Activated T-cell treated with anti-CD3 and anti-CD28 coated beads, Interleukin-2, amount 50 U/mL, for 72 hours (primary cell): ENCODE measurements around the gene EIF2S3B. TPM values are rescaled to one million over a fixed set of nuclear protein-coding genes. Genes with fewer than 3 reads are reported as not detected.
A peak's percentile ranks its signal among the peaks of the same experiment; 100 is the strongest.
"Not testable (repeated sequence)": the region's sequence is repeated elsewhere in the genome, so short reads cannot be mapped to it uniquely, and the experiment has no call there.

Experiments used
- ATAC-seq, 2 donors: fragments of 150-1000 bp; cut with Tn5 transposase; replicated peaks in 1 of 2; 2 replicates each; pipeline ENCODE4 v1.10.0; 2021; ENCODE audit warnings: moderate library complexity in 2 of 2, mild to moderate bottlenecking in 1 of 2
- DNase-seq, 2 donors: peaks; one replicate each; pipeline ENCODE4 v3.0.0; 2021 to 2022; ENCODE audit warnings: mixed read lengths in 1 of 2
- H3K27ac Mint-ChIP-seq: one replicate; pipeline ENCODE4 v1.8.0; 2022; ENCODE audit warnings: mild to moderate bottlenecking, moderate library complexity, mixed read lengths
- H3K27me3 Mint-ChIP-seq: one replicate; pipeline ENCODE4 v1.8.0; 2022; ENCODE audit warnings: low read depth, mixed read lengths
- H3K36me3 Mint-ChIP-seq, 2 donors: one replicate each; pipeline ENCODE4 v1.8.0; 2022; ENCODE audit warnings: mixed read lengths in 2 of 2, mild to moderate bottlenecking in 1 of 2; ENCODE audit not compliant: insufficient read depth in 2 of 2
- H3K4me1 Mint-ChIP-seq: one replicate; pipeline ENCODE4 v1.8.0; 2022; ENCODE audit warnings: low read depth, mixed read lengths
- H3K4me3 Mint-ChIP-seq, 2 donors: one replicate each; pipeline ENCODE4 v1.8.0; 2022; ENCODE audit warnings: mild to moderate bottlenecking in 2 of 2, mixed read lengths in 2 of 2, moderate library complexity in 2 of 2
- H3K9me3 Mint-ChIP-seq, 2 donors: one replicate each; pipeline ENCODE4 v1.8.0; 2022; ENCODE audit warnings: mixed read lengths in 2 of 2
- total RNA-seq, 2 donors: library from RNA; stranded (reverse); gene quantifications; one replicate each; pipeline ENCODE4 v1.2.3, GENCODE V29; 2022

The EIF2S3B gene
- 1 to 10 TPM in 1 of 2 donors, under 1 TPM in 1; 0.63 to 1.2 TPM for total RNA-seq

DNA sequence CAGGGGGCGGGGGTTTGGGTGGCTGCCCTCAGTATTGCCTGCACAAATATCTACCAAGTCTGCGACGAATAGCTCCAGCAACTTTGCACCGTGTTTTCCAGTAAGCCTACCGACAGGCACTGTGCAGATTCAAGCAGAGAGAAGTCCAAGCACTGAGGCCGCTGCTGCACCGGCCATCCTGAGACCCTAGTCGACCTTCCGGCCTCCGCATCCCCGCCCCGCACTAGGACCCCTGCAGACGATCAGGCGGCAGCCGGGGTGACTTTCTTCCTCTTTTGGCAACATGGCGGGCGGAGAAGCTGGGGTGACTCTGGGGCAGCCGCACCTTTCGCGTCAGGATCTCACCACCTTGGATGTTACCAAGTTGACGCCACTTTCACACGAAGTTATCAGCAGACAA is at the start of gene EIF2S3B:
Gene EIF2S3B, plus strand, starts transcription at position 271 of the 400 bp plus-strand sequence. Its CDS starts 13 bp downstream, at position 284.
- H3K36me3 Mint-ChIP-seq = peaks cover 2 to 9% of the 10 kb centered on the region in 2 donors
- DNase-seq (no peak), ATAC-seq (no peak)
- no peak within 1 kb of the TSS for H3K27ac Mint-ChIP-seq
- no peak within 1 kb of the TSS for H3K4me3 Mint-ChIP-seq
- H3K27me3 Mint-ChIP-seq = peaks cover 13% of the 10 kb centered on the region
- peaks cover 0 to 2% of the 10 kb centered on the region in 2 donors for H3K9me3 Mint-ChIP-seq
- peaks cover 18% of the 10 kb centered on the region for H3K4me1 Mint-ChIP-seq

DNA sequence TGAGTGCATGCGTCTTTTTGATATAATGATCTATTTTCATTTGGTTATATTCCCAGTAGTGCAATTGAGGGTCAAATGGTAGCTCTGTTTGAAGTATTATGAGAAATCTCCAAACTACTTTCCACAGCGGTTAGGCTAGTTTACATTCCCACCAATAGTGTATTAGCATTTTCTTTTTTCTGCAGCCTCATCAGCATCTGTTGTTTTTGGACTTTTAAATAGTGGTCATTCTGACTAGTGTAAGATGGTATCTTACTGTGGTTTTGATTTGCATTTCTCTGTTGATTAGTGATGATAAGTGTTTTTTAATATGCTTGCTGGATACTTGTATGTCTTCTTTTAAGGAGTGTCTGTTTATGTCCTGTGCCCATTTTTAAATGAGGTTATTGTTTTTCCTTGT is 48.8 kb upstream of the EIF2S3B start:
- Mint-ChIP-seq H3K4me3 (no peak overlapping the region), H3K4me1 (no peaks in the 10 kb centered on the region), H3K27me3 (peaks cover 3% of the 10 kb centered on the region), H3K36me3 (peaks cover 10 to 18% of the 10 kb centered on the region in 2 donors), H3K9me3 (peaks cover 17 to 19% of the 10 kb centered on the region in 2 donors), H3K27ac (peak overlapping the region; percentile 47)
- DNase-seq (no peak), ATAC-seq (no peak)

DNA sequence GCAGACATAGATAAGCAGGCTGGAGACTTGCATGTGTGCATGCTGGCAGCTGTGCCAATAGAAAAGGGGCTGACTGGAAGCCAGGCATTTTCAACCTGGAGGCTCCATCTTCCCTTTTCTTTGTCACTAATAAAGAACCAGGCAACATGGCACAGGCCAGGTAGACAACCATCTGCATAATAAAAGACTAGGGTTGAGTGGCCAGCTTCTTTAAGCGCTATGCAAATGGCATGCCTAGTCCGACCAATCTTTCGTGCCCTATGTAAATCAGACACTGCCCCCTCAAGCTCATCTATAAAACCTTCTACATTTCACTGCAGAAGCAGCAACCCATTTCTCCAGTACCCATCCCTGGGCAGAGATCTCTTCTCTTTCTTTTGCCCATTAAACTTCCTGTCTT is 47.9 kb upstream of the EIF2S3B start:
- DNase-seq (no peak), ATAC-seq (no peak)
- no peaks in the 10 kb centered on the region for H3K4me1 Mint-ChIP-seq
- H3K4me3 Mint-ChIP-seq = no peak overlapping the region
- H3K27me3 Mint-ChIP-seq = peaks cover 9% of the 10 kb centered on the region
- H3K9me3 Mint-ChIP-seq = peaks cover 22 to 23% of the 10 kb centered on the region in 2 donors
- no peak overlapping the region for H3K27ac Mint-ChIP-seq
- peaks cover 12 to 21% of the 10 kb centered on the region in 2 donors for H3K36me3 Mint-ChIP-seq

DNA sequence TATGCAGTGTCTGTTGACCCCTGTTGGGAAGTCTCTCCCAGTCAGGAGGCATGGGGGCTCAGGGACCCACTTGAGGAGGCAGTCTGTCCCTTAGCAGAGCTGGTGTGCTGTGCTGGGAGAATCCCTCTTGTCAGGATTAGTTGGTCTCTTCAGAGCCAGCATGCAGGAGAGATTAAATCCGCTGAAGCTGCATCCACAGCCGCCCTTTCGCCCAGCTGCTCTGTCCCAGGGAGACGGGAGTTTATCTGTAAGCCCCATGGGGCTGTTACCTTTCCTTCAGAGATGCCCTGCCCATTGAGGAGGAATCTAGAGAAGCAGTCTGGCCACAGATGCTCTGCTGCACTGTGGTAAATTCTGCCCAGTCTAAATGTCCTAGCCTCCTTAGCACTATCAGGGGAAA is 39.4 kb upstream of the EIF2S3B start:
- no peaks in the 10 kb centered on the region for H3K4me1 Mint-ChIP-seq
- peaks cover 20% of the 10 kb centered on the region for H3K27me3 Mint-ChIP-seq
- peaks cover 8 to 11% of the 10 kb centered on the region in 2 donors for H3K36me3 Mint-ChIP-seq
- peaks cover 7 to 10% of the 10 kb centered on the region in 2 donors for H3K9me3 Mint-ChIP-seq
- no peak overlapping the region for H3K27ac Mint-ChIP-seq
- ATAC-seq (no peak), DNase-seq (no peak)
- no peak overlapping the region for H3K4me3 Mint-ChIP-seq

- Mint-ChIP-seq H3K36me3 (peaks cover 3 to 7% of the 10 kb centered on the region in 2 donors), H3K27ac (no peak overlapping the region)
- ATAC-seq = no peak
Observed at GRCh38 chr12:10469701-10470100, 36.0 kb upstream of the EIF2S3B start.

GRCh38 chr12:10472808-10473207 is 32.9 kb upstream of the EIF2S3B start:
- DNase-seq, H3K4me1 Mint-ChIP-seq, ATAC-seq, H3K27me3 Mint-ChIP-seq, H3K27ac Mint-ChIP-seq, H3K4me3 Mint-ChIP-seq: not testable (repeated sequence)
- peaks cover 11 to 14% of the 10 kb centered on the region in 2 donors for H3K9me3 Mint-ChIP-seq
- peaks cover 6 to 12% of the 10 kb centered on the region in 2 donors for H3K36me3 Mint-ChIP-seq

More at GRCh38 chr12:10469701-10470100, 36.0 kb upstream of the EIF2S3B start:
- DNase-seq = no peak
- Mint-ChIP-seq H3K4me3 (no peak overlapping the region), H3K27me3 (peaks cover 6% of the 10 kb centered on the region), H3K4me1 (no peaks in the 10 kb centered on the region), H3K9me3 (peaks cover 4 to 10% of the 10 kb centered on the region in 2 donors)

DNA sequence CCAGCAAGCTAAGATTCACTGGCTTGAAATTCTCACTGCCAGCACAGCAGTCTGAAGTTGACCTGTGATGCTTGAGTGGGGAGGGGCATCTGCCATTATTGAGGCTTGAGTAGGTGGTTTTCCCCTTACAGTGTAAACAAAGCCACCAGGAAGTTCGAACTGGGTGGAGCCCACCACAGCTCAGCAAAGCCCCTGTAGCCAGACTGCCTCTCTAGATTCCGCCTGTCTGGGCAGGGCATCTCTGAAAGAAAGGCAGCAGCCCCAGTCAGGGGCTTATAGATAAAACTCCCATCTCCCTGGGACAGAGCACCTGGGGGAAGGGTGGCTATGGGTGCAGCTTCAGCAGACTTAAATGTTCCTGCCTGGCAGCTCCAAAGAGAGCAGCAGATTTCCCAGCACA is 23.8 kb upstream of the EIF2S3B start:
- Mint-ChIP-seq H3K9me3 (peaks cover 9 to 12% of the 10 kb centered on the region in 2 donors), H3K36me3 (peaks cover 6 to 11% of the 10 kb centered on the region in 2 donors)
- H3K27ac Mint-ChIP-seq, H3K27me3 Mint-ChIP-seq, ATAC-seq, DNase-seq, H3K4me1 Mint-ChIP-seq, H3K4me3 Mint-ChIP-seq: not testable (repeated sequence)

DNA sequence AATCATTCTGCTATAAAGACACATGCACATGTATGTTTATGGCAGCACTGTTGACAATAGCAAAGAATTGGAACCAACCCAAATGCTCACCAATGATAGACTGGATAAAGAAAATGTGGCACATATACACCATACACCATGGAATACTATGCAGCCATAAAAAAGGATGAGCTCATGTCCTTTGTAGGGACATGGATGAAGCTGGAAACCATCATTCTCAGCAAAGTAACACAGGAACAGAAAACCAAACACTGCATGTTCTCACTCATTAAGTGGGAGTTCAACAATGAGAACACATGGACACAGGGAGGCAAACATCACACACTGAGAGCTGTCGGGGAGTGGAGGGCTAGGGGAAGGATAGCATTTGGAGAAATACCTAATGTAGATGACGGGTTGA is 18.4 kb upstream of the EIF2S3B start:
- not testable (repeated sequence) for H3K4me3 Mint-ChIP-seq, H3K36me3 Mint-ChIP-seq

DNA sequence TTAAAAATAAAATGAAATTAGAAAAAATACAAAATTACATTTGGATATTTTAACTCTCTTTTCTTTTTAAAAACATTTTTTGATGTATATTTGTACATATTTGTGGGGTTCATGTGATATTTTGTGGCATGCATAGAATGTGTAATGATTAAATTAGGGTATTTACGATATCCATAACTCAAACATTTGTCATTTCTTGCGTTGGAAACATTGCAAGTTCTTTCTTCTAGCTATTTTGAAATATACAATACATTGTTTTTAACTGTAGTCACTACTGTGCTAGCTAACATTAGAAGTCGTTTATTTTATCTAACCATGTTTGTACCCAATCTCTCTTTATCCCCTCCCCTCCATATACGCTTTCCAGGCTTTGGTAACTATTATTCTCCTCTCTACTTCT is 13.9 kb upstream of the EIF2S3B start:
- H3K27me3 Mint-ChIP-seq = peaks cover 17% of the 10 kb centered on the region
- DNase-seq (no peak), ATAC-seq (no peak)
- H3K27ac Mint-ChIP-seq = no peak overlapping the region
- peaks cover 2 to 5% of the 10 kb centered on the region in 2 donors for H3K9me3 Mint-ChIP-seq
- H3K4me3 Mint-ChIP-seq = no peak overlapping the region
- H3K36me3 Mint-ChIP-seq = peaks cover 1 to 2% of the 10 kb centered on the region in 2 donors
- peaks cover 15% of the 10 kb centered on the region for H3K4me1 Mint-ChIP-seq

More for the DNA sequence above, 18.4 kb upstream of the EIF2S3B start:
- not testable (repeated sequence) for H3K9me3 Mint-ChIP-seq, H3K27me3 Mint-ChIP-seq, H3K27ac Mint-ChIP-seq, DNase-seq, ATAC-seq
- H3K4me1 Mint-ChIP-seq = peaks cover 15% of the 10 kb centered on the region

- Mint-ChIP-seq H3K36me3 (peaks cover 0 to 7% of the 10 kb centered on the region in 2 donors), H3K27ac (peak overlapping the region; percentile 95), H3K4me1 (peaks cover 22% of the 10 kb centered on the region), H3K4me3 (peak overlapping the region; percentile 28 to 82), H3K9me3 (no peaks in the 10 kb centered on the region), H3K27me3 (peaks cover 24% of the 10 kb centered on the region)
- ATAC-seq = peak; percentile 100
- DNase-seq = peak; percentile 69 to 77
Observed at GRCh38 chr12:10497602-10498001, 8.1 kb upstream of the EIF2S3B start.

DNA sequence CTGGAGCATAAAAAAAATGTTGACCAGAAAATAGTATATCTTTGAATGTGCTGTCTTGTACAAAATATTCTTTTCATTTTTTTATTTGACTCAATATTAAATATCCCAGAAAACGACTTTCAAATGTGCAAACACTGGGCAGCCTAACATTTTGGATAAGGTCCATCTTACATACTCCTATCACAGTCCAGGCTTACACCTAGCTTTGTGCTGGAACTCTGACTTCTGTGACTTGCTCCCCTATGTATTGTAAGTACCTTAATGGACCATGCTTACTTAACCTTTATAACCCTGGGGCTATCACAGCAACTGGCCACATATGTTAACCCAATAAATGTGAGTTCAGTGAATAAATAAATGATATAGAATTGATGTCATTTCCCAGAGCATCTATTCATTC is 7.6 kb upstream of the EIF2S3B start:
- Mint-ChIP-seq H3K4me3 (peak overlapping the region; percentile 28 to 82), H3K4me1 (peaks cover 24% of the 10 kb centered on the region), H3K9me3 (peaks cover 0 to 2% of the 10 kb centered on the region in 2 donors), H3K36me3 (peaks cover 2 to 9% of the 10 kb centered on the region in 2 donors), H3K27ac (peak overlapping the region; percentile 95), H3K27me3 (peaks cover 24% of the 10 kb centered on the region)
- ATAC-seq (peak; percentile 36 to 45), DNase-seq (no peak)

- no peak for ATAC-seq
- H3K27me3 Mint-ChIP-seq = peaks cover 15% of the 10 kb centered on the region
- H3K36me3 Mint-ChIP-seq = peaks cover 2 to 9% of the 10 kb centered on the region in 2 donors
- peak overlapping the region; percentile 24 to 34 for H3K4me3 Mint-ChIP-seq
- peaks cover 0 to 2% of the 10 kb centered on the region in 2 donors for H3K9me3 Mint-ChIP-seq
- H3K27ac Mint-ChIP-seq = peak overlapping the region; percentile 61
- peaks cover 32% of the 10 kb centered on the region for H3K4me1 Mint-ChIP-seq
- DNase-seq = no peak
Observed at GRCh38 chr12:10501030-10501429, 4.7 kb upstream of the EIF2S3B start.

GRCh38 chr12:10503460-10503859 is 2.2 kb upstream of the EIF2S3B start:
- Mint-ChIP-seq H3K27ac (peak overlapping the region; percentile 44), H3K9me3 (peaks cover 0 to 2% of the 10 kb centered on the region in 2 donors), H3K4me3 (peak overlapping the region in 1 of 2 donors; percentile 16), H3K27me3 (peaks cover 13% of the 10 kb centered on the region), H3K36me3 (peaks cover 2 to 9% of the 10 kb centered on the region in 2 donors), H3K4me1 (peaks cover 27% of the 10 kb centered on the region)
- ATAC-seq = peak; percentile 88 to 90
- no peak for DNase-seq
